ENCODE data around the gene BNIP2. TPM values are rescaled to one million over a fixed set of nuclear protein-coding genes. Genes with fewer than 3 reads are reported as not detected.

The BNIP2 gene
- total RNA-seq, 4 donors from 2014 or later = 124 to 171 (median 160) TPM

- no peak for TF ChIP-seq CTCF (IDR thresholded peaks at IDR 0.05; ENCODE audit: low read depth)
Measured at GRCh38 chr15:59686389-59686788, 2.7 kb downstream of the BNIP2 start.

GRCh38 chr15:59685737-59686297 lies 3.3 kb downstream of the BNIP2 start:
- no peak for TF ChIP-seq CTCF (IDR thresholded peaks at IDR 0.05; ENCODE audit: low read depth)

DNA sequence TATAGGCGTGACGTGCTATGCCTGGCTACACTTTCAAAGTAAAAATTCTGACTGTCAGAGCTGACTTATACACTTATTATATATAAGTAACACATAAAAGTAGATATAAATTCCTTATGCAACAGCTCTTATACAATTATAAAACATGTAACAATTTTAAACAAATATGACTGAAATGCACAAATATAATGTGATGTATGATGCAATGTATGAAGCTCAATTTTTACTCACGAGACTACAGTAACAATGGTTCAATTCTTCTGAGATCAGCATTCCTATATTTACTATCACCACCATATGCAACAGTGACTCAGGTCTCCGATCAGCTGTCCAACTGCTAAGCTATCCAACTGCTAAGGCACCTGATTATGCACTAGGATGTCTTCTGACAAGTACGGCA lies 8.2 kb downstream of the BNIP2 start:
- no peak for TF ChIP-seq CTCF (IDR thresholded peaks at IDR 0.05; ENCODE audit: low read depth)

- TF ChIP-seq CTCF (IDR thresholded peaks at IDR 0.05; ENCODE audit: low read depth) = no peak
Measured at GRCh38 chr15:59680346-59680745, 8.8 kb downstream of the BNIP2 start.

DNA sequence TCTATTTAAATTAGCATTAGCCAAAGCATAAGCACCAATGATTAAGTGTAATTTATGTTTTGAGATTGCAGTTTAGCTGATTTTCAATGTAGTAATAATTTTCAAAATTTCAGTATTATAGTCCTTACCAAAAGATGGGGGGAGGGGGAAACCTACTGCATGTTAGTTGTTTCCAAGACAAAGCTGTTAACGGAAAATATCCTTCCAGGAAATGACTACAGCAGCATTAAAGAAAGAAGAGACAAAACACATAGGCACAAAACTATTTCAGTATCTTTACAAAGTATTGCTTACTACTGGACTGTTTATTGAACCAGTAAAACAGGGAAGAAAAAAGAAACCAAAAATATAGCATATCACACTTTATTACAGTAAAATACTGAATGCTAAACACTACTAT lies 10.5 kb downstream of the BNIP2 start:
- no peak for TF ChIP-seq CTCF (IDR thresholded peaks at IDR 0.05; ENCODE audit: low read depth)

DNA sequence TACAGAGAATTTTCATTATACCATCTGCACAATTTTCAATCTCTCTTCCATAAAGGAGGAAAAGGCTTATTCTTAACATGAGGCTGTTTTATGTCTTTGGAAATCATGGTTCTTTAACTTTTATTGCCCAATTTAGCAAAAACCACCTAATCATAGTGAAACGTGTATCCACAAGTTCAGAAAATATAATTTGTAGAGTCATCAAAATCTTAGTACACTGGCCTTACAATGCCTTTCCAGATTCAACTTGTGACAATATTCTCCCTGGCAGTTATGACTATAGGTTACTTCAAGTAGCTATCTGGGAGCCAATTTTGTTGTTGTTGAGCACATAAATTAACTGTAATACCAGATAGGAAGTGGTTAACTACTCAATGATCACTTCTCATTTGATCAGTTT lies 10.9 kb downstream of the BNIP2 start:
- TF ChIP-seq CTCF (IDR thresholded peaks at IDR 0.05; ENCODE audit: low read depth) = no peak

DNA sequence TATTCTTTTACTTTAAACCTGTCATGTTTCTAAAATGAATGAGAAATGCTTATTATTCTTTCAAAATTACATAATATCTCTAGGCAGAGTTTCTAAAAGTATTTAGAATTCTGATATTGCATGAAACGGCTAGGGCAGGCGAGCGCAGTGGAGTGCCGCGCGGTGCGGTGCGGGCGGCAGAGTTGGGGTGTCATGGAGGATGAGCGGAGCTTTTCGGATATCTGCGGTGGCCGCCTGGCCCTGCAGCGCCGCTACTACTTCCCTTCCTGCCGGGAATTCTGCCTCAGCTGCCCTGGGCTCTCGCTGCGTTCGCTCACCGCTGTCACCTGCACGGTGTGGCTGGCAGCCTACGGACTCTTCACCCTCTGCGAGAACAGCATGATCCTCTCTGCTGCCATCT lies 12.6 kb downstream of the BNIP2 start:
- TF ChIP-seq CTCF (IDR thresholded peaks at IDR 0.05; ENCODE audit: low read depth) = no peak
